MM.1S (cell line): ENCODE measurements around the gene TBC1D5.

Experiments used
- DNase-seq: peaks from one replicate; pipeline ENCODE4 v3.0.0-alpha.2; 2015
- H2AFZ ChIP-seq: fragments of 300-600 bp; sonication (generic); 2 replicates; pipeline ENCODE4 v1.6.0; 2016; ENCODE audit warnings: antibody characterized with exemption, low read length
- H3F3A ChIP-seq: fragments of 300-600 bp; sonication (generic); 2 replicates; pipeline ENCODE4 v1.6.1; 2016; ENCODE audit warnings: mild to moderate bottlenecking, antibody characterized with exemption, low read length, moderate library complexity, mixed read lengths; ENCODE audit not compliant: insufficient read depth
- H3K27ac ChIP-seq: fragments of 300-600 bp; sonication (generic); 2 replicates; pipeline ENCODE4 v1.5.1; 2016; ENCODE audit warnings: mild to moderate bottlenecking, low read length
- H3K27me3 ChIP-seq: fragments of 300-600 bp; sonication (generic); replicated peaks from 2 replicates; pipeline ENCODE4 v1.6.0; 2016; ENCODE audit warnings: low read length; ENCODE audit not compliant: insufficient read depth
- H3K36me3 ChIP-seq: fragments of 300-600 bp; sonication (generic); replicated peaks from 2 replicates; pipeline ENCODE4 v1.6.1; 2016; ENCODE audit warnings: mild to moderate bottlenecking, low read length, mixed read lengths; ENCODE audit not compliant: insufficient read depth
- H3K4me1 ChIP-seq: fragments of 300-600 bp; sonication (generic); 2 replicates; pipeline ENCODE4 v1.6.1; 2016; ENCODE audit warnings: low read length, mixed read lengths
- H3K4me2 ChIP-seq: fragments of 300-600 bp; sonication (generic); 2 replicates; pipeline ENCODE4 v1.6.0; 2016; ENCODE audit warnings: low read depth, low read length
- H3K4me3 ChIP-seq: fragments of 300-600 bp; sonication (generic); 2 replicates; pipeline ENCODE4 v1.5.1; 2016; ENCODE audit warnings: low read length, mixed read lengths
- H3K79me2 ChIP-seq: fragments of 300-600 bp; sonication (generic); 2 replicates; pipeline ENCODE4 v1.6.1; 2016; ENCODE audit warnings: mixed run types, low read length, mixed read lengths
- H3K9ac ChIP-seq: fragments of 300-600 bp; sonication (generic); 2 replicates; pipeline ENCODE4 v1.6.1; 2016; ENCODE audit warnings: low read length, mixed read lengths
- H3K9me2 ChIP-seq: fragments of 300-600 bp; sonication (generic); replicated peaks from 2 replicates; pipeline ENCODE4 v1.6.1; 2016; ENCODE audit warnings: mild to moderate bottlenecking, low read length, mixed read lengths; ENCODE audit not compliant: insufficient read depth
- H3K9me3 ChIP-seq: fragments of 300-600 bp; sonication (generic); replicated peaks from 2 replicates; pipeline ENCODE4 v1.6.1; 2016; ENCODE audit warnings: mild to moderate bottlenecking, low read length, mixed read lengths; ENCODE audit not compliant: insufficient read depth
- H4K20me1 ChIP-seq: fragments of 300-600 bp; sonication (generic); 2 replicates; pipeline ENCODE4 v1.6.1; 2016; ENCODE audit warnings: mild to moderate bottlenecking, low read length, moderate library complexity, mixed read lengths; ENCODE audit not compliant: insufficient read depth
- CTCF ChIP-seq: fragments of 300-600 bp; sonication (generic); IDR thresholded peaks from 2 replicates; pipeline ENCODE4 v1.5.1; 2016; ENCODE audit warnings: antibody characterized with exemption, low read length, mixed read lengths
- EZH2 ChIP-seq: fragments of 300-600 bp; sonication (generic); optimal IDR thresholded peaks from 2 replicates; pipeline ENCODE3; 2017; ENCODE audit warnings: low read depth, mild to moderate bottlenecking, antibody characterized with exemption, low read length, mixed read lengths
- EZH2phosphoT487 ChIP-seq: fragments of 300-600 bp; sonication (generic); IDR thresholded peaks from 2 replicates; pipeline ENCODE4 v1.6.1; 2018; ENCODE audit warnings: antibody characterized with exemption, low read length

TBC1D5 gene

GRCh38 chr3:17315897-17316296 is 426.5 kb downstream of the TBC1D5 start:
- Histone ChIP-seq H3K9ac (no peak overlapping the region), H3F3A (no peaks in the 10 kb centered on the region), H3K79me2 (no peaks in the 10 kb centered on the region), H3K4me1 (no peaks in the 10 kb centered on the region), H3K36me3 (no peaks in the 10 kb centered on the region), H3K4me3 (no peak overlapping the region), H2AFZ (no peak overlapping the region), H3K27ac (no peak overlapping the region), H3K9me2 (no peaks in the 10 kb centered on the region), H4K20me1 (no peaks in the 10 kb centered on the region), H3K9me3 (no peaks in the 10 kb centered on the region), H3K27me3 (no peaks in the 10 kb centered on the region), H3K4me2 (no peak overlapping the region)
- no peak for DNase-seq
- TF ChIP-seq EZH2phosphoT487 (no peak), EZH2 (no peak), CTCF (no peak)

- DNase-seq, result no peak
- H3K27me3 ChIP-seq, result no peaks in the 10 kb centered on the region
- H2AFZ ChIP-seq, result no peak overlapping the region
- TF ChIP-seq EZH2phosphoT487 (no peak), CTCF (no peak)
- no peaks in the 10 kb centered on the region for H3K9me2 ChIP-seq
- no peaks in the 10 kb centered on the region for H3K4me1 ChIP-seq
- H3K4me3 ChIP-seq, result no peak overlapping the region
- no peak overlapping the region for H3K4me2 ChIP-seq
- no peaks in the 10 kb centered on the region for H3K36me3 ChIP-seq
- no peak overlapping the region for H3K27ac ChIP-seq
- H3K9ac ChIP-seq, result no peak overlapping the region
- H4K20me1 ChIP-seq, result no peaks in the 10 kb centered on the region
- H3F3A ChIP-seq, result no peaks in the 10 kb centered on the region
- no peaks in the 10 kb centered on the region for H3K9me3 ChIP-seq
- H3K79me2 ChIP-seq, result no peaks in the 10 kb centered on the region
Measured at GRCh38 chr3:17314171-17314570, 428.3 kb downstream of the TBC1D5 start.

GRCh38 chr3:17313746-17314145 is 428.7 kb downstream of the TBC1D5 start:
- Histone ChIP-seq H3F3A (no peaks in the 10 kb centered on the region), H3K27ac (no peak overlapping the region), H4K20me1 (no peaks in the 10 kb centered on the region), H3K9ac (no peak overlapping the region), H3K9me2 (no peaks in the 10 kb centered on the region), H3K4me1 (no peaks in the 10 kb centered on the region), H3K4me3 (no peak overlapping the region), H3K27me3 (no peaks in the 10 kb centered on the region), H3K4me2 (no peak overlapping the region), H3K36me3 (no peaks in the 10 kb centered on the region), H2AFZ (no peak overlapping the region), H3K9me3 (no peaks in the 10 kb centered on the region), H3K79me2 (no peaks in the 10 kb centered on the region)
- DNase-seq, result no peak
- TF ChIP-seq EZH2, result no peak
- no peak for TF ChIP-seq CTCF
- no peak for TF ChIP-seq EZH2phosphoT487
